ENCODE data around the gene CCDC179. TPM values are rescaled to one million over a fixed set of nuclear protein-coding genes. Genes with fewer than 3 reads are reported as not detected.

Gene CCDC179
- total and polyA plus RNA-seq, 2 experiments from 2014 or later: not detected

DNA sequence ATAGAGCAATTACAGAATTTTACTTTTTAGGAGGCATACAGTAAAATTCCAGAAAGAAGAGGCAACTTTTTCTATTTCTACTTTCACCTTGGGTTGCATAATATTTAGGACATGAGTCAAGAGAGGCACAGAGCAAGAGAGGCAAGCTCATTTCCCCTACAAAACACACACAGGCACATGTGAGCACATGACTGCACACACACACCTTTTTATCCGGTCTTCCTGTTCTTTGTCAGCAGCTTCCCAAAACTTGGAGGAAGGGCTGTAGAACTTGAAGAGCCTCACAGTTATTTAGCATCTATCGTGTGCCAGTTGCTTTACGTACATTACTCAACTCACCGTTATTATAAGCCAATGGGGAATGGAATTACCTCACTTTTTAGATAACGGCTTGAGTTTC, 37.8 kb upstream of the CCDC179 start:
- H3K4me3 ChIP-seq: no peak overlapping the region
- TF ChIP-seq EZH2 (IDR thresholded peaks at IDR 0.05; ENCODE audit: insufficient read depth, poor library complexity, severe bottlenecking): no peak
- TF ChIP-seq EZH2phosphoT487 (IDR thresholded peaks at IDR 0.05; ENCODE audit: insufficient read depth, low read depth): no peak
- H3K4me1 ChIP-seq (ENCODE audit: insufficient read depth): no peaks in the 10 kb centered on the region
- 66 to 71% methylated on average over 5 of the region's 5 CpGs for WGBS, 2 experiments (ENCODE audit: low coverage in 1 of 2, low lambda C conversion rate in 2 of 2, missing lambda C conversion rate in 2 of 2)
- no peaks in the 10 kb centered on the region for H3K36me3 ChIP-seq (ENCODE audit: low read depth)
- H3K9me3 ChIP-seq (ENCODE audit: low read depth): no peaks in the 10 kb centered on the region
- H3K27me3 ChIP-seq (replicated peaks; ENCODE audit: insufficient read depth): no peaks in the 10 kb centered on the region
- no peaks in the 10 kb centered on the region for H3K9me2 ChIP-seq (ENCODE audit: insufficient read depth)
- H3F3A ChIP-seq (ENCODE audit: insufficient read depth): no peaks in the 10 kb centered on the region
- no peak overlapping the region for H3K9ac ChIP-seq
- no peak overlapping the region for H3K4me2 ChIP-seq (ENCODE audit: unreplicated experiment)
- no peak overlapping the region for H2AFZ ChIP-seq
- in situ Hi-C loops (cut with MboI): no loop called here
- no peaks in the 10 kb centered on the region for H3K79me2 ChIP-seq (ENCODE audit: insufficient read depth)
- DNase-seq: no peak
- H3K27ac ChIP-seq: no peak overlapping the region
- H4K20me1 ChIP-seq (ENCODE audit: insufficient read depth): no peaks in the 10 kb centered on the region

DNA sequence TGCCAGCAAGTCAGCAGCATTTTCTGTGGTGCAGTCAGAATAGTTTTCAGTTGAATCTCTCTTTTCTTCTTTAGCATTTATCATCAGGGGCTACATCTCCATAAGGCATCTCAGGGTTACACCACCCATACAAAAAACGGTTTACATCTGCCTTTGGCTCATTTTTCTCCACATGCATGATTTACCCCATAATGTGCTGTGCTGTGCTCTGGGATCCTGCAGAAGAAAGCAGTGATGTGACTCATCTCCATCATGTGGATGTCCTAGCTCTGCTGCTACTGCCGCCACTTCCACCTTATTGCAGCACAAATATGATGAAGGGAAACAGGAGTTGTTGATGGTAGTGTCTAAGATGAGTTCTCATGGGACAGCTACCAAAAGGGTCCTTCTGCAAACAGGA, 30.0 kb upstream of the CCDC179 start:
- TF ChIP-seq EZH2 (IDR thresholded peaks at IDR 0.05; ENCODE audit: insufficient read depth, poor library complexity, severe bottlenecking) (no peak), EZH2phosphoT487 (IDR thresholded peaks at IDR 0.05; ENCODE audit: insufficient read depth, low read depth) (no peak)
- no peak for DNase-seq
- in situ Hi-C loops (cut with MboI): no loop called here
- Histone ChIP-seq H2AFZ (no peak overlapping the region), H3K9ac (no peak overlapping the region), H3K4me1 (ENCODE audit: insufficient read depth) (no peaks in the 10 kb centered on the region), H3K9me3 (ENCODE audit: low read depth) (no peaks in the 10 kb centered on the region), H3K4me2 (ENCODE audit: unreplicated experiment) (no peak overlapping the region), H3K36me3 (ENCODE audit: low read depth) (no peaks in the 10 kb centered on the region), H3K27me3 (replicated peaks; ENCODE audit: insufficient read depth) (no peaks in the 10 kb centered on the region), H3K79me2 (ENCODE audit: insufficient read depth) (no peaks in the 10 kb centered on the region), H3K9me2 (ENCODE audit: insufficient read depth) (no peaks in the 10 kb centered on the region), H3K4me3 (no peak overlapping the region), H4K20me1 (ENCODE audit: insufficient read depth) (no peaks in the 10 kb centered on the region), H3K27ac (no peak overlapping the region), H3F3A (ENCODE audit: insufficient read depth) (no peaks in the 10 kb centered on the region)
- 27 to 35% methylated on average over 2 of the region's 2 CpGs for WGBS, 2 experiments (ENCODE audit: low coverage in 1 of 2, low lambda C conversion rate in 2 of 2, missing lambda C conversion rate in 2 of 2)

DNA sequence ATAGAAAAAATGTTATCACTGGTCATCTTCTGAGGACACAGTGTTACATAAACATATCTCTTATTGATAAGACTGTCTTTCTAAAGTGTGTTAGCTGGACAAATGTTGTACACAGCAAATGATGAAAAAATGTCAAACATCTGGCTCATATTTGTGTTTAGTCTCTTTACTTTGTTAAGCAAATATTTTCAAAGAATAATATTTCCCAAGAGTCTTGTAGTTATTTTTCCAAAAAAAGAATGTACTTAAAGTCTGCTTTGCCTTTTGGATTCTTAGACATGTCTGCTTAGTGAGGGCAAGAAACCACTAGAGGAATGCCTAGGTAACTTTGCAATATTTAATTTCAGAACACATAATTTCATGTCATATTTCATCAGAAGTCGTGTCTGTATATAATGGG, 23.9 kb upstream of the CCDC179 start:
- Histone ChIP-seq H3K9me2 (ENCODE audit: insufficient read depth) (no peaks in the 10 kb centered on the region), H3K27ac (no peak overlapping the region), H3K9me3 (ENCODE audit: low read depth) (no peaks in the 10 kb centered on the region), H2AFZ (no peak overlapping the region), H3K4me3 (no peak overlapping the region), H3K79me2 (ENCODE audit: insufficient read depth) (no peaks in the 10 kb centered on the region), H3K36me3 (ENCODE audit: low read depth) (no peaks in the 10 kb centered on the region), H3K4me1 (ENCODE audit: insufficient read depth) (no peaks in the 10 kb centered on the region), H3K27me3 (replicated peaks; ENCODE audit: insufficient read depth) (no peaks in the 10 kb centered on the region), H3K4me2 (ENCODE audit: unreplicated experiment) (no peak overlapping the region), H4K20me1 (ENCODE audit: insufficient read depth) (no peaks in the 10 kb centered on the region), H3F3A (ENCODE audit: insufficient read depth) (no peaks in the 10 kb centered on the region), H3K9ac (no peak overlapping the region)
- TF ChIP-seq EZH2phosphoT487 (IDR thresholded peaks at IDR 0.05; ENCODE audit: insufficient read depth, low read depth): no peak
- TF ChIP-seq EZH2 (IDR thresholded peaks at IDR 0.05; ENCODE audit: insufficient read depth, poor library complexity, severe bottlenecking): no peak
- 2 to 4% methylated on average over 1 of the region's 1 CpG for WGBS, 2 experiments (ENCODE audit: low coverage in 1 of 2, low lambda C conversion rate in 2 of 2, missing lambda C conversion rate in 2 of 2)
- no peak for DNase-seq
- in situ Hi-C loops (cut with MboI): no loop called here

- DNase-seq: peak; percentile 12
- H3K4me2 ChIP-seq (ENCODE audit: unreplicated experiment): no peak overlapping the region
- no peaks in the 10 kb centered on the region for H3K79me2 ChIP-seq (ENCODE audit: insufficient read depth)
- no peak for TF ChIP-seq EZH2 (IDR thresholded peaks at IDR 0.05; ENCODE audit: insufficient read depth, poor library complexity, severe bottlenecking)
- H4K20me1 ChIP-seq (ENCODE audit: insufficient read depth): no peaks in the 10 kb centered on the region
- no peak overlapping the region for H2AFZ ChIP-seq
- no peaks in the 10 kb centered on the region for H3K4me1 ChIP-seq (ENCODE audit: insufficient read depth)
- H3K27me3 ChIP-seq (replicated peaks; ENCODE audit: insufficient read depth): no peaks in the 10 kb centered on the region
- in situ Hi-C loops (cut with MboI): no loop called here
- WGBS, 2 experiments (ENCODE audit: low coverage in 1 of 2, low lambda C conversion rate in 2 of 2, missing lambda C conversion rate in 2 of 2): 0 to 23% methylated on average over 2 of the region's 2 CpGs
- H3K9me2 ChIP-seq (ENCODE audit: insufficient read depth): no peaks in the 10 kb centered on the region
- no peak overlapping the region for H3K27ac ChIP-seq
- no peaks in the 10 kb centered on the region for H3K9me3 ChIP-seq (ENCODE audit: low read depth)
- no peaks in the 10 kb centered on the region for H3F3A ChIP-seq (ENCODE audit: insufficient read depth)
- H3K9ac ChIP-seq: no peak overlapping the region
- no peak overlapping the region for H3K4me3 ChIP-seq
- no peaks in the 10 kb centered on the region for H3K36me3 ChIP-seq (ENCODE audit: low read depth)
Observed at GRCh38 chr11:22879630-22880029, 19.4 kb upstream of the CCDC179 start.

- H3K36me3 ChIP-seq (ENCODE audit: low read depth): no peaks in the 10 kb centered on the region
- no peak overlapping the region for H3K4me2 ChIP-seq (ENCODE audit: unreplicated experiment)
- no peak overlapping the region for H3K9ac ChIP-seq
- no peaks in the 10 kb centered on the region for H3K27me3 ChIP-seq (replicated peaks; ENCODE audit: insufficient read depth)
- H3K4me1 ChIP-seq (ENCODE audit: insufficient read depth): no peaks in the 10 kb centered on the region
- TF ChIP-seq EZH2 (IDR thresholded peaks at IDR 0.05; ENCODE audit: insufficient read depth, poor library complexity, severe bottlenecking) (no peak), EZH2phosphoT487 (IDR thresholded peaks at IDR 0.05; ENCODE audit: insufficient read depth, low read depth) (no peak)
- H4K20me1 ChIP-seq (ENCODE audit: insufficient read depth): no peaks in the 10 kb centered on the region
- H3K79me2 ChIP-seq (ENCODE audit: insufficient read depth): no peaks in the 10 kb centered on the region
- no peak overlapping the region for H2AFZ ChIP-seq
- H3F3A ChIP-seq (ENCODE audit: insufficient read depth): no peaks in the 10 kb centered on the region
- no peak overlapping the region for H3K27ac ChIP-seq
- in situ Hi-C loops (cut with MboI): no loop called here
- DNase-seq: no peak
- H3K9me3 ChIP-seq (ENCODE audit: low read depth): no peaks in the 10 kb centered on the region
- no peaks in the 10 kb centered on the region for H3K9me2 ChIP-seq (ENCODE audit: insufficient read depth)
- H3K4me3 ChIP-seq: no peak overlapping the region
Observed at GRCh38 chr11:22878604-22879003, 18.3 kb upstream of the CCDC179 start.
